Lung (tissue), 12 donors: ENCODE measurements around the gene ART1. TPM values are rescaled to one million over a fixed set of nuclear protein-coding genes. Genes with fewer than 3 reads are reported as not detected.

ENCODE experiments used
- ATAC-seq: fragments of 200-7000 bp; cut with Tn5 transposase; one replicate; pipeline ENCODE4 v1.9.1; 2020; ENCODE audit warnings: moderate number of reproducible peaks; ENCODE audit not compliant: insufficient read depth, low FRiP score
- DNase-seq, 3 donors: peaks; one replicate each; pipeline ENCODE4 v3.0.0-alpha.2; 2013 to 2017
- H3K27ac ChIP-seq, 2 donors: one replicate each; pipeline ENCODE4 v1.5.1; 2013; ENCODE audit warnings: mild to moderate bottlenecking in 2 of 2, moderate library complexity in 2 of 2, control low read depth in 1 of 2, inconsistent platforms in 1 of 2, low read depth in 1 of 2, low read length in 1 of 2
- H3K27me3 ChIP-seq, 3 donors: one replicate each; pipeline ENCODE4 v1.5.1; 2013; ENCODE audit warnings: low read length in 2 of 3; ENCODE audit not compliant: control insufficient read depth in 3 of 3, insufficient read depth in 3 of 3
- H3K36me3 ChIP-seq, 4 donors: one replicate each; pipeline ENCODE4 v1.5.1; 2013; ENCODE audit warnings: low read length in 4 of 4, mild to moderate bottlenecking in 1 of 4, moderate library complexity in 1 of 4; ENCODE audit not compliant: control insufficient read depth in 4 of 4, insufficient read depth in 4 of 4
- H3K4me1 ChIP-seq, 5 donors: one replicate each; pipeline ENCODE4 v1.5.1; 2013; ENCODE audit warnings: low read length in 5 of 5, mild to moderate bottlenecking in 2 of 5, moderate library complexity in 1 of 5; ENCODE audit not compliant: control insufficient read depth in 5 of 5, insufficient read depth in 5 of 5
- H3K4me3 ChIP-seq: one replicate; pipeline ENCODE4 v1.5.1; 2013; ENCODE audit warnings: mild to moderate bottlenecking, control low read depth, moderate library complexity
- H3K9ac ChIP-seq, 2 donors: one replicate each; pipeline ENCODE4 v1.5.1; 2013; ENCODE audit warnings: low read length in 2 of 2, control low read depth in 1 of 2; ENCODE audit not compliant: insufficient read depth in 1 of 2
- H3K9me3 ChIP-seq, 4 donors: one replicate each; pipeline ENCODE4 v1.5.1; 2013; ENCODE audit warnings: low read length in 3 of 4, mild to moderate bottlenecking in 1 of 4, moderate library complexity in 1 of 4; ENCODE audit not compliant: control insufficient read depth in 4 of 4, insufficient read depth in 3 of 4
- CTCF ChIP-seq: IDR thresholded peaks from 2 replicates; pipeline ENCODE4 v1.5.1; 2012; ENCODE audit warnings: mild to moderate bottlenecking; ENCODE audit errors: control extremely low read depth, extremely low read depth
- WGBS, 2 donors: extraction: QIAGEN DNeasy Blood & Tissue Kit; methylation state at CpG; one replicate each; pipeline ENCODE4 v1.1.7; 2013; 5-methylcytosine and 5-hydroxymethylcytosine counted together
- polyA plus RNA-seq, 2 donors: library from polyadenylated mRNA; stranded (reverse); fragments of 200-250 nt; gene quantifications; one replicate each; pipeline ENCODE4 v1.2.1, GENCODE V29; 2013
- total RNA-seq, 2 donors: library from RNA; depleted of rRNA in 1 of 2; stranded (reverse); fragments of >200 nt in 1 of 2; gene quantifications; one replicate each; pipeline ENCODE4 v1.2.1, GENCODE V29; 2014 to 2021
- donor health status: control.
- donor health status: control.
- donor health status: Bipolar disorder and iron deficiency.
- donor health status: healthy.
- donor health status: DM: yes; HTN: yes; CAD: no.

ART1 gene
- total and polyA plus RNA-seq, 4 donors = 0.14 to 0.80 (median 0.68) TPM; not detected in 1

GRCh38 chr11:3659595-3660515 lies 14.9 kb downstream of the ART1 start:
- DNase-seq (no peak), ATAC-seq (no peak)
- Histone ChIP-seq H3K36me3 (peaks cover 0 to 7% (median 1%) of the 10 kb centered on the region in 4 donors), H3K9ac (no peak overlapping the region), H3K4me1 (no peaks in the 10 kb centered on the region), H3K27ac (no peak overlapping the region), H3K27me3 (no peaks in the 10 kb centered on the region), H3K4me3 (no peak overlapping the region), H3K9me3 (no peaks in the 10 kb centered on the region)
- no peak for TF ChIP-seq CTCF
- 91 to 94% methylated on average over 33 of the region's 33 CpGs for WGBS, 2 donors

DNA sequence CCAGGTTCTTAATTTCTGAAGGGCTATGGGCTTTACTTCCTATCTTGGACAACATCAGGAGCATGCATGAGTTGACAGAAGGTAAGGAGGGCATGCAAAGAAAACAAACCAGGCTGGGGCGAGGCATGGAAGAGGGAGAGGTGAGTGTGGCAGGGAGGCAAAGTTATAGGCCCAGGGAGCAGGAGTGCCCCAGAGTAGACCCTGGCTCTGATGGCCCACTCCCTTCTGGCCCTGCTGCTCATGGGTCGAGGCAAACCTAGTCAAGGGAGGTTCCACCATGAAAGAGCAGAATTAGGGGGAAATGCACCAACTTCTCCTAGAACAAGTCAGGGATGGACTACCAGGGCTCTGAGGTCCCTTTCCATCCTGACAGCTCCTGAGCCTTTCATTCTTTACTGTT lies 16.0 kb downstream of the ART1 start:
- 92 to 96% methylated on average over 2 of the region's 2 CpGs for WGBS, 2 donors
- no peaks in the 10 kb centered on the region for H3K27me3 ChIP-seq

DNA sequence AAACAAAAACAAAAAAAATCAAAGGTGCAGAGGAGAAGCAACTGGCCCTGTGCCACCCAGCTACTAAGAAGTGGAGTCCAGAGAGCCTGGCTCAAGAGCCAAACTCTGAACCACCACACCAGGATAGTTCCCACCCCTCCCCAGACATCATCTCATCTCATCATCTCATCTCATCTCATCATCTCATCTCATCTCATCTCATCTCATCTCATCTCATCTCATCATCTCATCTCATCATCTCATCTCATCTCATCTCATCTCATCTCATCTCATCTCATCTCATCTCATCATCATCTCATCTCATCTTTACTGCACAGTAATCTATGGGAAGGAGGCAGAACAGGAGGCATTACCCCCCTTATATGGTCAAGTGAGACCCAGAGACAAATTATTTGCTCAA lies 17.9 kb downstream of the ART1 start:
- ATAC-seq (no peak), DNase-seq (no peak)
- Histone ChIP-seq H3K27me3 (no peaks in the 10 kb centered on the region), H3K9ac (no peak overlapping the region), H3K9me3 (no peaks in the 10 kb centered on the region), H3K4me3 (no peak overlapping the region), H3K4me1 (no peaks in the 10 kb centered on the region), H3K27ac (no peak overlapping the region), H3K36me3 (peaks cover 0 to 26% (median 7%) of the 10 kb centered on the region in 4 donors)
- TF ChIP-seq CTCF = no peak

More for the DNA sequence above, 16.0 kb downstream of the ART1 start:
- no peaks in the 10 kb centered on the region for H3K4me1 ChIP-seq
- H3K9me3 ChIP-seq = no peaks in the 10 kb centered on the region
- no peak for TF ChIP-seq CTCF
- DNase-seq (no peak), ATAC-seq (no peak)
- no peak overlapping the region for H3K27ac ChIP-seq
- H3K4me3 ChIP-seq = no peak overlapping the region
- peaks cover 0 to 11% (median 5%) of the 10 kb centered on the region in 4 donors for H3K36me3 ChIP-seq
- H3K9ac ChIP-seq = no peak overlapping the region
